ENCODE data around the gene PAMR1.

Gene PAMR1

DNA sequence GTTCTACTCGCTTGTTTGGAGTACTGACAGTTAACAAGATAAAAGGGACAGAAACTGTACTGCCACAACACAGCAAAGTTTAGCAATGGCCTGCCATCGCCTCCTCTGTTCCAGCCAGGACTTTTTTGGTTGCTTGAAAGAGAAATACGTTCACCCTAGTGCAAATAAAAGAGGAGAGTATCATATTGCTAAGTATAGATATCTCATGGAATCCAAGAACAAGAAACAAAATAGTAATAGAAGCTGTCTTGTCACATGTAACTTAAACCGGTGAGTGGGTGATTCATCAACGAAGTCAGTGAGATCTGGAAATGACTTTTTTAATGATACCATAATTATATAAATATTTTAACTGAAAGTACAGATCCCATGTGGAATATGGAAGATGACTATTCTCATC lies 141.5 kb downstream of the PAMR1 start:
- H3K4me3 ChIP-seq (ENCODE audit: low read depth, low read length): no peak overlapping the region
- no peak for DNase-seq (ENCODE audit: low read depth)
